ENCODE results near the gene POLR3A. TPM values are rescaled to one million over a fixed set of nuclear protein-coding genes. Genes with fewer than 3 reads are reported as not detected.
"Not testable (repeated sequence)": the region's sequence is repeated elsewhere in the genome, so short reads cannot be mapped to it uniquely, and the experiment has no call there.

Gene POLR3A
- total RNA-seq, 2 experiments from 2014 or later, result 18.1 to 18.8 TPM

- H3K36me3 Mint-ChIP-seq (ENCODE audit: low read depth); CTCF ChIA-PET; POLR2A ChIA-PET; DNase-seq; H3K9me3 Mint-ChIP-seq; H3K27me3 Mint-ChIP-seq; H3K27ac Mint-ChIP-seq; H3K4me3 Mint-ChIP-seq: not testable (repeated sequence)
- H3K4me1 Mint-ChIP-seq, result peaks cover 25% of the 10 kb centered on the region
Observed at GRCh38 chr10:78064919-78065318, 35.6 kb upstream of the POLR3A start.

- no peak overlapping the region for H3K4me3 Mint-ChIP-seq
- no peaks in the 10 kb centered on the region for H3K36me3 Mint-ChIP-seq (ENCODE audit: low read depth)
- H3K9me3 Mint-ChIP-seq, result no peaks in the 10 kb centered on the region
- H3K27me3 Mint-ChIP-seq, result no peaks in the 10 kb centered on the region
- peaks cover 25% of the 10 kb centered on the region for H3K4me1 Mint-ChIP-seq
- DNase-seq, result no peak
- CTCF ChIA-PET, result no interaction called here
- H3K27ac Mint-ChIP-seq, result no peak overlapping the region
- POLR2A ChIA-PET, result no interaction called here
Observed at GRCh38 chr10:78063236-78063635, 33.9 kb upstream of the POLR3A start.

GRCh38 chr10:78062296-78062695 is 33.0 kb upstream of the POLR3A start:
- H3K27me3 Mint-ChIP-seq, result no peaks in the 10 kb centered on the region
- ChIA-PET POLR2A (no interaction called here), CTCF (interaction anchor here (1.0 to 1.1 kb wide), 2 partner anchors 17 to 80 kb away, joined by 3 read pairs; no protein-coding TSS in a partner anchor)
- H3K4me1 Mint-ChIP-seq, result peaks cover 25% of the 10 kb centered on the region
- H3K4me3 Mint-ChIP-seq, result no peak overlapping the region
- no peaks in the 10 kb centered on the region for H3K36me3 Mint-ChIP-seq (ENCODE audit: low read depth)
- DNase-seq, result peak; percentile 25
- peak overlapping the region; percentile 68 for H3K27ac Mint-ChIP-seq
- H3K9me3 Mint-ChIP-seq, result no peaks in the 10 kb centered on the region

GRCh38 chr10:78059906-78060702 is 30.8 kb upstream of the POLR3A start:
- Mint-ChIP-seq H3K36me3 (ENCODE audit: low read depth) (no peaks in the 10 kb centered on the region), H3K9me3 (no peaks in the 10 kb centered on the region), H3K4me3 (no peak overlapping the region), H3K27me3 (no peaks in the 10 kb centered on the region), H3K4me1 (peaks cover 25% of the 10 kb centered on the region), H3K27ac (no peak overlapping the region)
- ChIA-PET POLR2A (no interaction called here), CTCF (interaction anchor here (1.5 kb wide), 1 partner anchor 10 kb away, joined by 4 read pairs; no protein-coding TSS in a partner anchor)
- no peak for DNase-seq

GRCh38 chr10:78058562-78058961 is 29.2 kb upstream of the POLR3A start:
- Mint-ChIP-seq H3K9me3 (no peaks in the 10 kb centered on the region), H3K27me3 (no peaks in the 10 kb centered on the region), H3K36me3 (ENCODE audit: low read depth) (no peaks in the 10 kb centered on the region), H3K4me1 (peaks cover 22% of the 10 kb centered on the region), H3K4me3 (no peak overlapping the region), H3K27ac (no peak overlapping the region)
- ChIA-PET CTCF (interaction anchor here (0.6 kb wide), 1 partner anchor 238 kb away, joined by 3 read pairs; no protein-coding TSS in a partner anchor), POLR2A (no interaction called here)
- no peak for DNase-seq

GRCh38 chr10:78053211-78053868 is 24.0 kb upstream of the POLR3A start:
- Mint-ChIP-seq H3K4me1 (no peaks in the 10 kb centered on the region), H3K27me3 (no peaks in the 10 kb centered on the region), H3K4me3 (no peak overlapping the region), H3K36me3 (ENCODE audit: low read depth) (no peaks in the 10 kb centered on the region), H3K9me3 (no peaks in the 10 kb centered on the region), H3K27ac (no peak overlapping the region)
- ChIA-PET CTCF (interaction anchor here (0.6 to 1.7 kb wide), 3 partner anchors 28 to 1188 kb away, joined by 3 to 7 read pairs (median 3); no protein-coding TSS in a partner anchor), POLR2A (no interaction called here)
- no peak for DNase-seq

- no peak overlapping the region for H3K27ac Mint-ChIP-seq
- peaks cover 14% of the 10 kb centered on the region for H3K4me1 Mint-ChIP-seq
- ChIA-PET POLR2A (no interaction called here), CTCF (interaction anchor here (0.5 to 1.7 kb wide), 3 partner anchors 11 to 203 kb away, joined by 3 to 4 read pairs (median 3); no protein-coding TSS in a partner anchor)
- H3K27me3 Mint-ChIP-seq, result no peaks in the 10 kb centered on the region
- DNase-seq, result no peak
- H3K9me3 Mint-ChIP-seq, result no peaks in the 10 kb centered on the region
- H3K4me3 Mint-ChIP-seq, result no peak overlapping the region
- no peaks in the 10 kb centered on the region for H3K36me3 Mint-ChIP-seq (ENCODE audit: low read depth)
Observed at GRCh38 chr10:78049851-78050250, 20.5 kb upstream of the POLR3A start.

- no peaks in the 10 kb centered on the region for H3K27me3 Mint-ChIP-seq
- H3K27ac Mint-ChIP-seq, result no peak overlapping the region
- no peaks in the 10 kb centered on the region for H3K9me3 Mint-ChIP-seq
- peaks cover 3% of the 10 kb centered on the region for H3K36me3 Mint-ChIP-seq (ENCODE audit: low read depth)
- no peak overlapping the region for H3K4me3 Mint-ChIP-seq
- CTCF ChIA-PET, result interaction anchor here (0.7 to 3.1 kb wide), 14 partner anchors 8 to 1148 kb away, joined by 3 to 17 read pairs (median 4); partner anchors contain the start of gene RPS24
- H3K4me1 Mint-ChIP-seq, result peaks cover 23% of the 10 kb centered on the region
- DNase-seq, result peak; percentile 88
- POLR2A ChIA-PET, result no interaction called here
Observed at GRCh38 chr10:78047314-78047891, 18.1 kb upstream of the POLR3A start.

GRCh38 chr10:78046711-78047269 is 17.5 kb upstream of the POLR3A start:
- DNase-seq, result no peak
- no peak overlapping the region for H3K27ac Mint-ChIP-seq
- peaks cover 8% of the 10 kb centered on the region for H3K36me3 Mint-ChIP-seq (ENCODE audit: low read depth)
- H3K9me3 Mint-ChIP-seq, result no peaks in the 10 kb centered on the region
- H3K27me3 Mint-ChIP-seq, result no peaks in the 10 kb centered on the region
- ChIA-PET CTCF (interaction anchor here (0.6 to 3.1 kb wide), 14 partner anchors 9 to 1148 kb away, joined by 3 to 17 read pairs (median 4); partner anchors contain the start of gene RPS24), POLR2A (no interaction called here)
- peaks cover 23% of the 10 kb centered on the region for H3K4me1 Mint-ChIP-seq
- no peak overlapping the region for H3K4me3 Mint-ChIP-seq

- ChIA-PET POLR2A (interaction anchor here (0.6 kb wide), 1 partner anchor 326 kb away, joined by 4 read pairs; no protein-coding TSS in a partner anchor), CTCF (interaction anchor here (0.8 to 3.1 kb wide), 5 partner anchors 9 to 1149 kb away, joined by 3 to 17 read pairs (median 7); no protein-coding TSS in a partner anchor)
- Mint-ChIP-seq H3K4me3 (no peak overlapping the region), H3K9me3 (no peaks in the 10 kb centered on the region), H3K27ac (no peak overlapping the region), H3K4me1 (peaks cover 30% of the 10 kb centered on the region), H3K36me3 (ENCODE audit: low read depth) (peaks cover 17% of the 10 kb centered on the region), H3K27me3 (no peaks in the 10 kb centered on the region)
- no peak for DNase-seq
Observed at GRCh38 chr10:78045856-78046255, 16.5 kb upstream of the POLR3A start.

GRCh38 chr10:78045237-78045636 is 15.9 kb upstream of the POLR3A start:
- DNase-seq, result no peak
- ChIA-PET POLR2A (no interaction called here), CTCF (interaction anchor here (1.3 kb wide), 1 partner anchor 17 kb away, joined by 3 read pairs; no protein-coding TSS in a partner anchor)
- Mint-ChIP-seq H3K27ac (no peak overlapping the region), H3K36me3 (ENCODE audit: low read depth) (peaks cover 23% of the 10 kb centered on the region), H3K4me3 (no peak overlapping the region), H3K27me3 (no peaks in the 10 kb centered on the region), H3K9me3 (no peaks in the 10 kb centered on the region), H3K4me1 (peaks cover 34% of the 10 kb centered on the region)

GRCh38 chr10:78044699-78045098 is 15.4 kb upstream of the POLR3A start:
- Mint-ChIP-seq H3K27me3 (no peaks in the 10 kb centered on the region), H3K4me1 (peaks cover 38% of the 10 kb centered on the region), H3K9me3 (no peaks in the 10 kb centered on the region), H3K27ac (no peak overlapping the region), H3K4me3 (no peak overlapping the region), H3K36me3 (ENCODE audit: low read depth) (peaks cover 27% of the 10 kb centered on the region)
- POLR2A ChIA-PET, result interaction anchor here (0.6 kb wide), 1 partner anchor 67 kb away, joined by 4 read pairs; no protein-coding TSS in a partner anchor
- CTCF ChIA-PET, result interaction anchor here (0.6 to 1.3 kb wide), 2 partner anchors 17 to 203 kb away, joined by 3 read pairs; no protein-coding TSS in a partner anchor
- no peak for DNase-seq

All from activated CD4-positive, alpha-beta T cell treated with anti-CD3 and anti-CD28 coated beads, Interleukin-2, amount 10 ng/mL, durations not matched to agents 7 days and 5 days (primary cell).